Amniotic stem cell (primary cell): Measurements from ENCODE around the gene MPL.

Experiments
- DNase-seq: peaks from one replicate; lab custom pipeline; 2025; lab: John Stamatoyannopoulos, UW

Gene MPL

DNA sequence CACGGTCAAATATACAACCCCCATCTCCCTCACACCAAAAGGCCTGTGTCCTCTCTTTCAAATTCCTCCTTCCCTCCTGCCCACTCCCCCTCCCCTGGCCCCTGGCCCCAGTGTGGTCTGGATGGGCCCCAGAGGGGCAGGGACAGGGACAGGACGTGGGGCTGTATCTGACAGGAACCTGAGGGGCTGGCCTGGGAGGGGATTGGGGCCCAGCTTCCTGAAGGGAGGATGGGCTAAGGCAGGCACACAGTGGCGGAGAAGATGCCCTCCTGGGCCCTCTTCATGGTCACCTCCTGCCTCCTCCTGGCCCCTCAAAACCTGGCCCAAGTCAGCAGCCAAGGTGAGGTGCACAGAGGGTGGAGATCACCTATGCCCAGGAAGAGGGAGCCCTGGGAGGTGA lies at the start of gene MPL:
MPL (plus strand) TSS at position 231 of the 400 bp plus-strand sequence; CDS start at position 262, 31 bp downstream.
- no peak for DNase-seq

DNA sequence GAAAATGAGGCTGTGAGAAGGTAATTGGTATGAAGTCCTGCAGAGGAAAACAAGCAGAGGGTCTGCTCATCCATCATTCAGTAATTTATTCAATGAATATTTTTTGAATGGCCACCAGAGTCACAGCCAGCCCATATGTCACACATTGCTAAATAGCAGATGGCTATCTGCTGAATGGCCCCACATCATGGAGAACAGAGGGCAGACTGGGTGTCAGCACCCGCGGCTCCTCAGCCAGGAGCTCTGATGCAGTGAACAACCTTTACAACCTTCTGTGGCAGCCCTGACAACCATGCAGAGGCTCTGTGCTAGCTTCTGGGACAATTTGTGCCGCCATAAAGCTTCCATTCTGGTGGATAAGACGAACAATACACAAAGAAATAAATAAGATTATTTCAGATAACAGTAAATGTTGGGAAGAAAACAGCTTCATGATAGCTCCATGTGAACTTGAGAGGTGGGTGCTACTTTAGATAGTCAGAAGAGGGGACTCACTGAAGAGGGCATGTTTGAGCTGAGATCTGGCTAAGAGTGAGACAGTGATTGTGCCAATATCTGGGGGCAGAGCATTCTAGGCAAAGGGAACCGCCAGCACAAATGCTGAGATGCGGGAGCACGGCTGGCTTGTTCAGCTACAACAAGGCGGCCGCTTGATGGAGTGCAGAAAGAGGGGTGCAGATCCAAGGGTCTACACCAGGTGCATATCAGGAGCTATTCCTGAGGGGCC lies 49.4 kb upstream of the MPL start:
- no peak for DNase-seq

DNA sequence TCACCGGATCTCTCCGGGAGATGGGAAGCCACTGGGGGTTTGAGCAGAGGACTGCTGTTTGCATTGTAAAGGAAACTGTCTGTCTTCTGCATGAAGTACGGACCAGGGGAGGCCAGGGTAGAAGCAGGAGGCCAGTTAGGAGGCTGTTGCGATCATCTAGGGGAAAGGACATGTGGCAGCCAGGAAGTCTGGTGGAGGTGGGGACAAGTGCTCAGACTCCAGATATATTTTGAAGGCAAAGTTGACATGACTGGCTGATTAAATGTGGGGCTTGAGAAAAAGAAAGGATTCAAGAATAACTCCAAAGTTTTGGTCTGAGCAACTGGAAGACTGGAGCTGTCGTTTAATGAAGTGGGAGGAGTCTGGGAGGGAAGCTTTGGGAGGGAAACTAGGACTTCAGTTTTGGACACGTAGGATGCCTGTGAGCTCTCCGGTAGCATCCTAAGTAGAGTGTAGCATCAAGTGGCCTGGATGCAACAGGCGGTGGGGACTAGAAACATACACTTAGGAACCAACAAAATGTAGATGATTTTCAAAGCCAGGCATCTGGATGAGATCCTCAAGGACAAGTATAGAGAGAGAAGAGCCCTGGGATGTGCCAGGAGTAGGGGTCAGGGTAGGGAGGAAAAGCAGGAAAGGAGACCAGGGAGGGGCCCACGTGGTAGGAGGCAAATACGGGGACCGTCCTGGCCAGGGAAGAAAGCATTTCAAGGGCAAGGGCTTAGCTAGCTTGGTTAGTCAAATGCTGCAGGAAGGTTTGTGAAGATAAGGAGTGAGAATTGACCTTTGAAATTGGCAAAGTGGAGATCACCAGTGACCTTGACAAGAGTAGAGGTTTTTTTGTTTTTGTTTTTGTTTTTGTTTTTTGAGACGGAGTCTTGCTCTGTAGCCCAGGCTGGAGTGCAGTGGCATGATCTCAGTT lies 48.6 kb upstream of the MPL start:
- DNase-seq, result no peak

DNA sequence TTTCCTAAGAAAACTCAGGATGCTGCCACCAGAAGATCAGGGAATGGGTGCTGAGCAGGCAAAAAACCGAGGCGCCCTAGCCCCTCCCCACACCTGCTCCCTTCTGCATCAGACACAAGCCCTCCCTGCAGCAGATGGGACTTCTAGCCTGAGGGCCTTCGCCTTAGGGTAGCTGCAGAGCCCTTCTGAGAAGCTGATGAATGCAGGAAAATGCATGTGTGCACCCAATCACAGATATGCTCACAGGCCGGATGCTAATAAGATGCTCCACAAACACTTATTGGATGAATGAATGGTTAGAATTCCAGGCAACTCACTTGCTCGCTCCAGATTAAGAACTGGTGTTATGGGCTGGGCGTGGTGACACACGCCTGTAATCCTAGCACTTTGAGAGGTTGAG lies 45.4 kb upstream of the MPL start:
- no peak for DNase-seq

DNA sequence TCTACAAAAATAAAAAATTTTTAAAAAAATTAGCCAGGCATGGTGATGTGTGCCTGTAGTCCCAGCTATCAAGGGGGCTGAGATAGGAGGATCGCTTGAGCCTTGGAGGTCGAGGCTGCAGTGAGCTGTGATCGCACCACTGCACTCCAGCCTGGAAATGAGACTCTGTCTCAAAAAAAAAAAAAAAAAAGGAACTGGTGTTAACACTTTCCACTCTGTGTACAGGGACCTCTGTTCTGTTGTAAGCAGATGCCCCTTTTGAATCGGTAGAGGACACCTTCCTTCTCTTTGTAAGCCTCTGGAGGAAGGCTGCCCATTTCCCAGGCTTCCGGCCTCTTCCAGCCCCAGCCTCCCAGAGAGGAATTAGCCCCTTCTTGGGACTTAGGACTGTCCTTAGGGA lies 44.9 kb upstream of the MPL start:
- DNase-seq, result no peak

- DNase-seq, result no peak
Measured at GRCh38 chr1:43293176-43293575, 44.4 kb upstream of the MPL start.

GRCh38 chr1:43293896-43294760 lies 43.5 kb upstream of the MPL start:
- DNase-seq, result no peak

DNA sequence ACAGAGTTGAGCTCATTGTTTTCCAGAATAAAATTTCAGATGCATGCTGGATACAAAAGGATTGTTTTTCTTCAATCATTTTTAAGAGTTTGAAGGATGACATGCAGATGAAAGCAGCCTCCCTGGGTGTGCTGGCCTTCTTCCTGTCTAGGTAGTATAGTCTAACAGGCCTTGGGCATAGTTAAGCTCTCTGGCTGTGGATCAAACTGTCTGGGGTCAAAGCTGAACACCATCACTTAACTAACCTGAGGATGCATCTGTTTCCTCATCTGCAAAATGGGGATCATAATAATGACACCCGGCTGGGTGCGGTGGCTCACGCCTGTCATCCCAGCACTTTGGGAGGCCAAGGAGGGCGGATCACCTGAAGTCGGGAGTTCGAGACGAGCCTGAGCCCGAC lies 42.9 kb upstream of the MPL start:
- no peak for DNase-seq

GRCh38 chr1:43296207-43296606 lies 41.4 kb upstream of the MPL start:
- no peak for DNase-seq

DNA sequence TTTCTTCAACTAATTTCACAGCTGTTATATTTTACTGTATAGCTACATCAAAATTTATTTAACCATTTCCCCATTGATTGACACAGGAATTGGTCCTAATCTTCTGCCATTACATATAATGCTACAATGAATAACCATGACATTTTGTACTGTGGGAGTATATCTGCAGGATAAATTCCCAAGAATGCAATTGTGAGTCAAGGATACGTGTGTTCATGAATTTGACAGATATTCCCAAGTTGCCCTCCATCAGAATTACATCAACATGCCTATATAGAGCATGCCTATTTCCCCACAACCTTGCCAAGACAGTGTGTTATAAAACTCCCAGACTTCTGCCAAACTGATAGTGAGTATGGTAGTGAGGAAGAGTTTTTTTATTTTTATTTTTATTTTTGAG lies 39.6 kb upstream of the MPL start:
- no peak for DNase-seq

DNA sequence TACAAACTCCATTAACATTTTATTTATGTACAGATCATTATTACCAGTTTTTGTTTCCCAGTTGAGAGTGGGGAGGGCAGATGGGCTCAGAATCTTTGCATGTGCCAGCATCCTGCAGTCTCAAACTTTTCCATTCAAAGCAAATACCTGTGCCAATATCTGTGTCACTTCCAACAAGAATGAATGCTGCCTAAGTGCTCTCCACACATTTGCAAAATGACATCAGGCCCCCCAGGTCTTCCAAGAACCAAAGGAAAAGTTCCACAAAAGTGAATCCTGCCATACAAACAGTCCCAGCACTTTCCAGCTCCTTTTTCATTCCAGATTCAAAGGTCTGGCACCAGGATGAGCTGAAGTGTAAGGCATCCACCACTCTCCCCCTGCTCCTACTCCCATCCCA lies 38.5 kb upstream of the MPL start:
- no peak for DNase-seq

GRCh38 chr1:43300378-43301094 lies 37.1 kb upstream of the MPL start, which contains the start of gene TIE1:
Gene TIE1, plus strand, starts transcription at chr1:43300982. Its CDS starts 90 bp downstream, at chr1:43301072.
- no peak for DNase-seq

GRCh38 chr1:43302201-43302600 lies 35.4 kb upstream of the MPL start:
- no peak for DNase-seq

DNA sequence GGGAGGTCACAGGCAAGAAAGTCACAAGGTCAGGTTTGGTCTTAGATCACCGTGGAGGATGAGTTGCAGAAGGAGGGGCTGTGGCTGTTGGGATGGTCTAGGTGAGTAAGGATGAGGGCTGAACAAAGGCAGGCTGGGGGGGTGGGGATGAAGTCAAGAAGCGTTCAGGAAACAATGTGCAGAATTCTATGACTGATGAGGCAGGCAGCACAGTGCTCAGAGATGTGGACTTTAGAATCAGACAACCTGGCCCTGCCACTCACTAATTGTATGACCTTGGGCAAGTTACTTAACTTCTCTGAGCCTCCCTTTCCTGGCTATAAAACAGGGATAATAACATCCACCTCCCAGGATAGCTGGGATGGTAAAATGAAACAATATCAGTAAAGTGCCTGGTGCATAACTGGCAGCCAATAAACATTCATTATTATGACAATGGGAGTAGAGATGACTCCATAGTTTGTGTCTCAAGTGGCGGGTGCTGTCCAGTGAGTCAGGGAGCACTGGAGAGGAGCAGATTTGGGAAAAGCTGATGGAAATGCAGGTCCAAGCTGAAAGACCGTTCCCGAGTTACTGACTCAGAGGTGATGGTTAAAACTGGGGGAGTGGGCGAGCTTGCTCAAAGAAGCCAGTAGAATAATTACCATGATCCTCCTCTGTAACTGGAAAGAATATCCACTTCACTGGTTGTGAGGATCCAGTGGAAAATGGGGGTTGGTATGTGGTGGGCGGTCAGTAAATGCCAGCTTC lies 34.7 kb upstream of the MPL start:
- no peak for DNase-seq

DNA sequence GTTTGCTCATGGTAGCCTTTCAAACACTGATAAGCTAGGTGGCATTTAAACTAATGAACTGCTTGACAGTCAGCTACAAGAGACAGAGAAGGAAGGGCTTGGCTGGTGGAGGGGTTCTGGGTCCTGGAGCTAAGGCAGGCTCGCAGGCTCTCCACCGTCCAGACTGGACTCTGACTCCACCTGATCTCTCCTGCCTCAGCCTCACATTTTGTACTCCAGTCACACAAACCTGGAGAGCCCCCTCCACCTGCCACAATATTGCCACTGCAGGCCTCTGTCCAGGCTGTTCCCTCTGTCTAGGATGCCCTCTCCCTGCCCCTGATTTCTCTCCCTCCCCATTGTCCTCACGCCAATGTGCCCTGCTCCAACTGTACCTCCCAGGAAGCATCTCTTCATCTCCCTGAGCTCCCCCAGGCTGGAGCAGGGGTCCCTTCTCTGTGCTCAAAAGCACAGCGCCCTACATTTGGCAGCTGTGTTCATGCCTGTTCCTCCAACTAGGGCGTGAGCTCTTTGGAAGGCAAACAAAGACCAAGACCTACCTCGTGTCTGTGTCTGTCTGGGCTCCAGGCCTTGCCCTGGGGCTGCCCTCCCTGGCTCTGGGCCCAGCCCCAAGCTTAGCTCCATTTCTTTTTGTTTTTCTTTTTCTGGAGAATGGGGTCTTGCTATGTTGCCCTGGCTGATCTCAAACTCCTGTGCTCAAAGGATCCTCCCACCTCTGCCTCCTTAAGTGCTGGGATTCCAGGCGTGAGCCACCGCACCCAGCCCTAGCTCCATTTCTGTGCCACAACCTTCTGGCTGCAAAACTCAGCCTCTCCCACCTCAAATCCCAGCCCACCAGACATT lies 33.9 kb upstream of the MPL start:
- no peak for DNase-seq

GRCh38 chr1:43304314-43304681 lies 33.3 kb upstream of the MPL start:
- no peak for DNase-seq

GRCh38 chr1:43304771-43305300 lies 32.8 kb upstream of the MPL start:
- no peak for DNase-seq

DNA sequence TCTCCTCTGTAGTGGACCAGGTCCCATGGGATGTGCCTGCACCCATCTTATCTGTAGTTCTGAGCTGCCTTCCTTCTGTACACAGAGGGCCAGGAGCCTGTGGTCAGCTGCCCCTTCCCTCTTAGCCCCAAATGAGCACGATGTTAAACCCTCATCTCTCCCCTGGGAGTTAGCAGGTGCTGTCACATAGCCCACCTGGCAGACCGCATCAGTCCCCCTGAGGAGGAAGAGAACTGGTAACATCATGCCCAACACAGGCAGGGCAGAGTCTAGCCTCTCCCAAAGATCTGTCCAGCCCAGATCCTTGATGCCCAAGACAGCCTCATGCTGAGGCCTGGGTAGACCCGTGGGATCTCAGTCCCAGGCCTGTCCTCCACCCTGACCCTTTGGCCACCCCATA lies 32.2 kb upstream of the MPL start:
- DNase-seq, result no peak

DNA sequence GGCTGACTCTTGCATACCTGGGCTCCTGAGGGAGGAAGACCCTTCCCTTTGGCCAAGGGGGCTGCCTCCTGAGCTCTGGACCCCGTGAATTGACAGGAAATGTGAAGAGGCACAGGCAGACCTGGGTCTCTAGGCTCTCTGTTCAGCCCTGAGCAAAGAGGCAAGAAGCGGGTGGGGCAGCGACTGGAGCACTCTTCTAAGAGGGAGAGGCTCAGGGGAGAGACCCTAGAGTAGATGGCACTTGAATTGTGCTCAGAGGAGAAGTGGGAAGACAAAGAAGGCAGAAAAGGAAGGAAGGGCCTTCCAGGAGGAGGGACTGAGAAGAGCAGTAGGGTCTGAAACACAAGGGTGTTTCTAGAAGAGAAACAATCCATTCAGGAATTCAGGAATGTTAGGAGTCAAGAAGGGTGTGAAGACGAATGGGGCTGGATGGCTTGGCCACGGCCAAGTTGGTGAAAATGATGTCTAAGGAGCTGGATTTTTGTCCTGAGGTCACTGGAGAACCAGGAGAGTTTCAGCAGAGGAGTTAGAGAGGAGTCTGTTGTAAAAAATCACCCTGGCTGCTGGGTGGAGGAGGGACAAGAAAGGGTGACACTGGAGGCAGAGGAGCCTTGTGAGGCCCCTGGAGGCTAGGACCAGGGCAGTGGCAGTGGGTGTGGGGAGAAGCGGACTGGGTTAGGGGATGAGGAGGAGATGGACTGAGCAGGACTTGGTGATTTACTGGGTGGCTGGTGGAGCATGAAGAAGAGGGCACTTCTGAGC lies 31.5 kb upstream of the MPL start:
- no peak for DNase-seq
